ENCODE data around the gene HSBP1.

- TF ChIP-seq, protein P1, sequence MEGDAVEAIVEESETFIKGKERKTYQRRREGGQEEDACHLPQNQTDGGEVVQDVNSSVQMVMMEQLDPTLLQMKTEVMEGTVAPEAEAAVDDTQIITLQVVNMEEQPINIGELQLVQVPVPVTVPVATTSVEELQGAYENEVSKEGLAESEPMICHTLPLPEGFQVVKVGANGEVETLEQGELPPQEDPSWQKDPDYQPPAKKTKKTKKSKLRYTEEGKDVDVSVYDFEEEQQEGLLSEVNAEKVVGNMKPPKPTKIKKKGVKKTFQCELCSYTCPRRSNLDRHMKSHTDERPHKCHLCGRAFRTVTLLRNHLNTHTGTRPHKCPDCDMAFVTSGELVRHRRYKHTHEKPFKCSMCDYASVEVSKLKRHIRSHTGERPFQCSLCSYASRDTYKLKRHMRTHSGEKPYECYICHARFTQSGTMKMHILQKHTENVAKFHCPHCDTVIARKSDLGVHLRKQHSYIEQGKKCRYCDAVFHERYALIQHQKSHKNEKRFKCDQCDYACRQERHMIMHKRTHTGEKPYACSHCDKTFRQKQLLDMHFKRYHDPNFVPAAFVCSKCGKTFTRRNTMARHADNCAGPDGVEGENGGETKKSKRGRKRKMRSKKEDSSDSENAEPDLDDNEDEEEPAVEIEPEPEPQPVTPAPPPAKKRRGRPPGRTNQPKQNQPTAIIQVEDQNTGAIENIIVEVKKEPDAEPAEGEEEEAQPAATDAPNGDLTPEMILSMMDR (conservative IDR thresholded peaks at IDR 0.05; ENCODE audit: low read depth, low read length): no peak
- TF ChIP-seq EZH2 (IDR thresholded peaks at IDR 0.05; ENCODE audit: borderline replicate concordance, low read depth, low read length, poor library complexity, severe bottlenecking): no peak
These were observed 23.7 kb downstream of the HSBP1 start for GRCh38 chr16:83831456-83831987.
